COR-L47 (cell line): ENCODE data around the gene LMOD2.

Experiments used
- DNase-seq: peaks from one replicate; lab custom pipeline; 2025; lab: John Stamatoyannopoulos, UW

LMOD2 gene

GRCh38 chr7:123673137-123673732 is 17.6 kb downstream of the LMOD2 start:
- DNase-seq = no peak

DNA sequence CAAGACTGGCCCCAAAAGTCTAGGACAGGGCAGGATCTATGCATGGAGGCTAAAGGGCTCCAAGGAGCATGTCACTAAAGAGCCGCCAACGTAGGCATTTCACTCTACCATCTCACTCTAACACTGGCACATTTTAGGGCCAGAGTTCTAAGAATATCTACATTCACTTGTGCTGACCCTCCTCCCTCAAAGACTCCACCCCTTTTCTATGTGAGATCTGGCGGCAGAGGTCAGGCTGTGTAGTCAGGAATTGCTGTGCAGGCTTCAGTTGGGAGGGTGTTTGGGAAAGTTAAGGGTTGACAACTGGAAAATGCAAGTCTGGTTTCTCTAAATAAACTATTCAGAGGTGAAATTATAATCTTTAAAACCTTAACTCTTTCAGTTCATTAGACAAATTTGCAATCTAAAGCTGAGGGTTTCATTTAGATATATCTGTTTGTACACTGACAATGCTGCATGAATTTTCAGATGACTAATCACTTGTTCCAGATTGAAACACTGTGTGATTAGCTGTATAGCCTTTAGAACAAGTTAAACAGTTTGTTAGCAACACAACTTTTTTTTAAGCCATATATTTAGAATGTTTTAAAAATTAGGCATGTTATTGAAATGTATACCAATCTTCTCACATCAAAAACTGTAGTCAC is 18.2 kb downstream of the LMOD2 start:
- DNase-seq = no peak

- no peak for DNase-seq
Observed at GRCh38 chr7:123674399-123675180, 18.9 kb downstream of the LMOD2 start.

GRCh38 chr7:123675181-123675473 is 19.5 kb downstream of the LMOD2 start:
- DNase-seq = no peak

- no peak for DNase-seq
Observed at GRCh38 chr7:123677061-123677715, 21.5 kb downstream of the LMOD2 start.

DNA sequence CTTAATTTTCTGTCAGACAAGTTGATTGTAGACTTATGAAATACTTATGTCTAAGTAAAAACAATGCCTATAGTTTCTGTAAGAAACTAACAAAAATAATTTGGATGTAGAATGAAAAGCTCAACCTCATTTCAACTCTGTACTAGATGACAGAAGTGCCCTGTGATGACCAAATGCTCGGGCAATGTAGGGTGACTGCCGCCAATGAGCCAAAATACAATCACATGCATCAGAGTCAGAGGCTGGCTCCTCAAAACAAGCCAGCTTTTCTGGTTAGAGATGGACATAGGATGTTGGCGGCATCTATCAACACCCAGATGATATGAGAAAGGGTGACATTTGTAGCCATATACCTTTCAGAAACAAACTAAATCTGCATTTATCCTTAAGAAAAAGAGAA is 23.9 kb downstream of the LMOD2 start:
- no peak for DNase-seq

DNA sequence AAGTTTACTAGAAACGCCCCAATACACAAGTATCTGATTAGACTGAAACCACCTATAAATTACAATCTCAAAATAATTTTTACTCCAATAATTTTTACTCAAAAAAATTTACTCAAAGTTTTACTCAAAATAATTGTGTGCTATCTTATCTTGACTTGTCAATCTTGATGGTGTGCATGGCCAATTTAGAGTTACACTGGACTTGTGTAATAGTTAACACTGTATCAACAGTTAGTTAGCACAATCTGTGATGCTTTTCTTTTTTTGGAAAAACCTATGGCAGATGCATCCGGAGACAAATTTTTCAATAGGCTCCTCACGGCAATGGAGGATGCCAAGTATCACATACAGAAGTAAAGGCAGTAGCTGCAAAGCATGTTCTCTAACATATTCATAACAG is 24.9 kb downstream of the LMOD2 start:
- no peak for DNase-seq

- DNase-seq = no peak
Observed at GRCh38 chr7:123681561-123681960, 25.9 kb downstream of the LMOD2 start.

- DNase-seq = peak; percentile 16
Observed at GRCh38 chr7:123682690-123683089, 27.0 kb downstream of the LMOD2 start.

DNA sequence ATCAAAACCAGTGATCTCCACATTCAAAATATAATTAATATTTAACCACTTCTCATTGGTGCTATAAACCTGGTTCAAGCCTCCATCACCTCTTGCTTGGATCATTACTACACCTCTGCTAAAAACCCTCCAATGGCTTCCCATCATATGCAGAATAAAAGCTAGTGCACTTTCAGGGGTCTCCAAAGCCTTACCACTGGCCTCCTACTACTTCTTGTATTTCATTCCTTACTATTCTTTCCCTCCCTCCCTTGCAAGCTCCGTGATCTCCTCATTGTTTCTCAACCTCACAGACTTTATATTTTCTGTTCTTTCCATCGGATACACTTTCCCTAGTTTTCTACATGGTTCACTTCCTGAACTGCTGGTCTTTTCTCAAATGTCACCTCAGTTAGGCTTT is 31.5 kb downstream of the LMOD2 start:
- DNase-seq = no peak

DNA sequence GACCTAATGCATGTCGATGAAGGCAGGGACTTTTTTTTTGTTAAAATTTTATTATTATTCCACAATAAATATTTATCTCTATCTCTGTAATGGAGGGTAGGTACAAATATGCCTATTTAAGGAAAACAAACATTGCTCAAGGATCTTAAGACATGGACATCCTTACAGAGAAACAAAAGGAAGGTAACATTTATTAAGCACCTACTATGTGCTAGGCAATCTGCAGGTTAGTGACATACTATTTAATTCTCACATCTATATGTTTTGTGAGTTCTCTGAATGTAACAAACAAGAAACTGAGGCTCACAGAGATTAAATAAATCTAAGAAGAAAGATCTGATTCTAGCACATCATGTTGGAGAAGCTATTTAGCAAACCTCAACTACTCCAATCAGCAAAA is 32.1 kb downstream of the LMOD2 start:
- no peak for DNase-seq

DNA sequence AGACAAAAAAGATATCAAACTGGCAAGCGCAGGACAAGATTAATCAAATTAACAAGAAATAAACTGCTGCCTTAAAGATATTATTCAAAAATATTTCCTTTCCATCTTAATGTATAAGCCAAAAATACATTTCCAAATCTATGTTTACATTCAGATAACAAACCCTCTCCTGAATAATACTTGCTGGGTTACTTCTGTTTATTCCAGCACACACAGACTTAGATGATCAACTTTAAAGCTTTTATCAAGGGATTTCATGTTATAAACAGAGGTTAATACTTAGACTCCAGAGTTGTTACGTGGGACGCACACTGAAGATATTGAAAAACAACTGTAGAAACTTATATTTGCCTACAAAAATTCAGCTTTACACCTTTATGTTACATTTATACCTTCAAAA is 33.6 kb downstream of the LMOD2 start:
- DNase-seq = no peak

- DNase-seq = no peak
Observed at GRCh38 chr7:123690550-123690949, 34.9 kb downstream of the LMOD2 start.

- DNase-seq = no peak
Observed at GRCh38 chr7:123692471-123692877, 36.8 kb downstream of the LMOD2 start.

DNA sequence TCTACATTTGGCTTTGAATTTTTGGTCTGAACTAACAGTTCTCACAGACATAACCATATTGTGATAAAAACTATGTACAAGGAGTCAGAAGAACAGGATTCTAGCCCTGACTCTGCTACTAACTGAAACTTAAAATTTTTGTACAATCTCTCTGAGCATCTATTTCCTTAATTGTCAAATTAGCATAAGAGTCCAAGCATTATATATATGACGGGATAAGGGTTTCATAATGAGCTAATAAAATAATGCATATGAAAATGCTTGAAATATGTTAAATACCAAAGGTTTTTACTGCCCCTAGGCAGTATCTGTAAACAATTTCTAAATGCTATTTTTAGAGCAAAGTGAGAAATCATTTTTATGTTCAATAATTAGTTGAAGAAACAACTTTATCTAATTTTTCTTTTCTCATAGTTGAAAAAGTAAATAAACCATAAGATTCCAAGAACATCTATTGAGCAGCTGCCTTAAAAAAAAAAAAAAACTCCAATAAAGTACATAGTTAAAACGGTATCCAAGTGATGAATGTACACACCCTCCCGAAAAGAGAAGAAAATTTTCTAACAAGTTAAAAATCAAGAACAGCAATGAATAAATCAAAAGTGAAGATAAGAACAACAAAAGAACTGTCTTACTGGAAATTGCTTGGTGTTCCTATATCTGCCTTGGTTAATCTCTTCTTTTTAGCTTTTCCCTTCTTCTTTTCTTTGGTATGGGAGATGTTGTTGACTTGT is 40.4 kb downstream of the LMOD2 start:
- no peak for DNase-seq

DNA sequence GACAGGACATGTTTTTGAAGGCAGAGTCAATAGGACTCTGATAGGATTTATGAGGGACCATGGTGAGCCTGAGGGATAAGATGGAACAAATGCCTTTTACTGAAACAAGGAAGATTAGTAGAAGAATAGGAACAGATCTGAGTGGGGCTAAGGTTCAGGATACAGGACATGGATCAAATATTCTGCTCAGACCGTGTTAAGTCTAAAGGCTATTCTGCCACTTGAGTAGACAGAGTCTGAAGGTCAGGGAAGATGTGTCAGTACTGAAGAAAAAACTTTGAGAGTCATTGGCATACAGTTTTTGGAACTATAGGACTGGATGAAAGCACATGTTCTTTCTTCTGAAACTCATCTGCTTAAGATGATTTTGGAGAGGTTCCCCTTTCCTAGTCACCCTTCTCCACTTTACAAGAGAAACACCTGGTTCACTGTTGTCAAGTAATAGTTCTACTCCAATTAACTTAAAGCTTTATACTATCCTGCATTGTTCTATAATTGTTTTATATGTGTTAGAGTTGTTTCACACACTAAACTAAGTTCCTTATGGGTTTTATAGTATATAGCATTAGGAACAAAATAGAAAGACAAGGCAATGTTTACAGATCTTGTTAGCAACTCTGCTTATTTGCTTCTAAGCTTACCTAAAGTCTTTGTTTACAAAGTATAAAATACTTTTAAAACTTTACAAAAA is 49.7 kb downstream of the LMOD2 start:
- no peak for DNase-seq

GRCh38 chr7:123709525-123709924 is 53.9 kb downstream of the LMOD2 start:
- no peak for DNase-seq

- no peak for DNase-seq
Observed at GRCh38 chr7:123710683-123711082, 55.0 kb downstream of the LMOD2 start.

GRCh38 chr7:123711832-123712293 is 56.2 kb downstream of the LMOD2 start:
- DNase-seq = no peak

GRCh38 chr7:123712619-123713018 is 57.0 kb downstream of the LMOD2 start:
- no peak for DNase-seq
